GM12892 (cell line): Measurements from ENCODE around the gene CEMIP.

ENCODE experiments used
- POLR2A ChIP-seq: IDR thresholded peaks from 2 replicates; pipeline ENCODE4 v1.6.1; 2011; ENCODE audit warnings: low read depth, low read length, control low read depth
- TAF1 ChIP-seq: IDR thresholded peaks from 2 replicates; pipeline ENCODE4 v1.6.1; 2011; ENCODE audit warnings: low read depth, mild to moderate bottlenecking, control low read depth, low read length, borderline replicate concordance

DNA sequence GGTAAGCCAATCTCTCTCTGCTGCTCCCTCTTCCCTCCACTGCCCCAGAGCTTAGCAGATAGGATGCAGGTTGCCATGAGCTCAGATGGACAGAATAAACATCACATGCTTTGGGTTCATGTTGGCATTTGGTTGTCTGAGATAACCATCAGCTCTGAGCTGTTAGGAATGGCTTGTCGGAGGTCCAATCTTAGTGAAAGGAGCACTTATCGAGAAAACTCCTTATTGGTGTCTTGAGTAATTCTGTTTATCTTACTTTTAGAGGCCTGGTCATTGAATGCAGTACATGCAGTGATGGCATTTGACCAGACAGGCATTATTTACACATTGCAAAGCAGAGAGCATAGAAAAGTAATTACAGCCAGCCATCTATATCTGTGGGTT lies 99.7 kb downstream of the CEMIP start:
- TF ChIP-seq POLR2A (no peak), TAF1 (no peak)
